ENCODE measurements around the gene SMLR1.

SMLR1 gene

GRCh38 chr6:130852844-130853554 lies 25.8 kb downstream of the SMLR1 start:
- DNase-seq = no peak

GRCh38 chr6:130853555-130854183 lies 26.5 kb downstream of the SMLR1 start:
- DNase-seq = no peak

- no peak for DNase-seq
Measured at GRCh38 chr6:130858054-130858453, 30.8 kb downstream of the SMLR1 start.

GRCh38 chr6:130858498-130859160 lies 31.4 kb downstream of the SMLR1 start:
- DNase-seq = no peak

GRCh38 chr6:130859161-130859867 lies 32.1 kb downstream of the SMLR1 start:
- no peak for DNase-seq

- DNase-seq = no peak
Measured at GRCh38 chr6:130862370-130862769, 35.2 kb downstream of the SMLR1 start.

GRCh38 chr6:130863415-130864230 lies 36.4 kb downstream of the SMLR1 start:
- DNase-seq = no peak

GRCh38 chr6:130864344-130864743 lies 37.1 kb downstream of the SMLR1 start:
- no peak for DNase-seq

GRCh38 chr6:130865793-130866192 lies 38.6 kb downstream of the SMLR1 start:
- no peak for DNase-seq

- no peak for DNase-seq
Measured at GRCh38 chr6:130869681-130870080, 42.5 kb downstream of the SMLR1 start.

GRCh38 chr6:130870179-130870880 lies 43.1 kb downstream of the SMLR1 start:
- DNase-seq = no peak

- DNase-seq = peak; percentile 71
Measured at GRCh38 chr6:130872250-130873095, 45.3 kb downstream of the SMLR1 start.

GRCh38 chr6:130873746-130874145 lies 46.5 kb downstream of the SMLR1 start:
- DNase-seq = no peak

- DNase-seq = no peak
Measured at GRCh38 chr6:130879826-130880225, 52.6 kb downstream of the SMLR1 start.

GRCh38 chr6:130882370-130882769 lies 55.2 kb downstream of the SMLR1 start:
- no peak for DNase-seq

- peak; percentile 72 for DNase-seq
Measured at GRCh38 chr6:130885392-130886192, 58.4 kb downstream of the SMLR1 start.
